Spleen (tissue), 11 donors: ENCODE data around the gene KCNG2. TPM values are rescaled to one million over a fixed set of nuclear protein-coding genes. Genes with fewer than 3 reads are reported as not detected.

Source experiments
- DNase-seq: peaks from one replicate; pipeline ENCODE4 v3.0.0-alpha.2; 2020
- H3K27ac ChIP-seq, 8 donors: fragments of 200-600 bp; sonication (generic) in 7 of 8; 1 replicate in 4 of 8; 2 replicates in 4 of 8; pipeline versions ENCODE4 v1.5.0 to v1.8.0; 2016 to 2021; ENCODE audit warnings: inconsistent platforms in 4 of 8, mild to moderate bottlenecking in 4 of 8, moderate library complexity in 1 of 8
- H3K27me3 ChIP-seq, 7 donors: fragments of 200-600 bp; sonication (generic) in 6 of 7; replicated peaks in 1 of 7; 1 replicate in 4 of 7; 2 replicates in 3 of 7; pipeline versions ENCODE4 v1.5.0 to v1.8.0; 2016 to 2021; ENCODE audit warnings: inconsistent platforms in 3 of 7, mild to moderate bottlenecking in 1 of 7
- H3K36me3 ChIP-seq, 6 donors: fragments of 200-600 bp; sonication (generic) in 5 of 6; 1 replicate in 4 of 6; 2 replicates in 2 of 6; pipeline versions ENCODE4 v1.5.0 to v1.8.0; 2016 to 2021; ENCODE audit warnings: inconsistent platforms in 2 of 6
- H3K4me1 ChIP-seq, 6 donors: fragments of 200-600 bp; sonication (generic) in 5 of 6; 1 replicate in 3 of 6; 2 replicates in 3 of 6; pipeline versions ENCODE4 v1.5.0 to v1.8.0; 2016 to 2021; ENCODE audit warnings: inconsistent platforms in 3 of 6
- H3K4me3 ChIP-seq, 8 donors: fragments of 200-600 bp; sonication (generic) in 7 of 8; 1 replicate in 4 of 8; 2 replicates in 4 of 8; pipeline versions ENCODE4 v1.5.0 to v1.8.0; 2016 to 2021; ENCODE audit warnings: inconsistent platforms in 4 of 8, mild to moderate bottlenecking in 4 of 8, moderate library complexity in 2 of 8
- H3K9me3 ChIP-seq, 8 donors: fragments of 200-600 bp; sonication (generic) in 7 of 8; 1 replicate in 4 of 8; 2 replicates in 4 of 8; pipeline versions ENCODE4 v1.5.0 to v1.8.0; 2016 to 2021; ENCODE audit warnings: inconsistent platforms in 4 of 8
- POLR2A ChIP-seq, 3 donors: fragments of 450-650 bp; IDR thresholded peaks; one replicate each; pipeline ENCODE4 v1.5.1; 2017; ENCODE audit warnings: antibody characterized with exemption in 3 of 3, mild to moderate bottlenecking in 1 of 3
- POLR2AphosphoS5 ChIP-seq, 3 donors: sonication (generic); formaldehyde crosslinking; IDR thresholded peaks; one replicate each; pipeline ENCODE4 v1.5.1; 2017; ENCODE audit warnings: antibody characterized with exemption in 3 of 3
- WGBS, 5 donors: extraction: QIAGEN DNeasy Blood & Tissue Kit in 3 of 5; methylation state at CpG; one replicate each; pipeline versions ENCODE4 v1.1.5 to v1.1.7; 2013 to 2018; 5-methylcytosine and 5-hydroxymethylcytosine counted together
- intact Hi-C: fragments of 100-400 bp; cut with DNase I; formaldehyde crosslinking; loops from one replicate; pipeline ENCODE4 v1.15.0; 2023; ENCODE audit warnings: low total_unique reads
- polyA plus RNA-seq, 3 donors: library from polyadenylated mRNA; stranded (reverse); fragments of 200-250 nt; gene quantifications; one replicate each; pipeline ENCODE4 v1.2.1, GENCODE V29; 2013
- total RNA-seq, 7 donors: library from RNA; depleted of rRNA in 3 of 7; stranded (reverse); fragments of >200 nt in 3 of 7; fragmentation: NEBNext Ultra II Directional in 4 of 7; extraction: Animal tissue kit (Norgen Biotek cat#: 25700) in 4 of 7; gene quantifications; one replicate each; pipeline versions ENCODE4 v1.1.0 to v1.2.1, GENCODE V29; 2016 to 2021
- TF ChIP-seq, protein P1 (sequence below), 11 experiments: fragments of 200-600 bp in 7 of 11; fragments of 450-650 bp in 4 of 11; sonication (generic) in 4 of 11; IDR thresholded peaks in 8 of 11; conservative IDR thresholded peaks in 3 of 11; 1 replicate in 7 of 11; 2 replicates in 4 of 11; pipeline versions ENCODE4 v1.4.0 to v1.8.0; 2016 to 2021; ENCODE audit warnings: antibody characterized with exemption in 11 of 11, inconsistent platforms in 4 of 11, mild to moderate bottlenecking in 1 of 11
- donor health status: healthy with polysubstance abuse.
- donor health status: DM: no; HTN: no; CAD: no; lungs with moderate emphysema.
- donor health status: DM: no; HTN: no; CAD: no.
- donor health status: Bipolar disorder and iron deficiency.
- donor health status: healthy.
- donor health status: DM: no; HTN: no; CAD: no.
- donor health status: DM: yes; HTN: yes; CAD: no.

The KCNG2 gene
- total and polyA plus RNA-seq, 10 donors, result 0.15 to 3.2 (median 0.38) TPM; not detected in 1

DNA sequence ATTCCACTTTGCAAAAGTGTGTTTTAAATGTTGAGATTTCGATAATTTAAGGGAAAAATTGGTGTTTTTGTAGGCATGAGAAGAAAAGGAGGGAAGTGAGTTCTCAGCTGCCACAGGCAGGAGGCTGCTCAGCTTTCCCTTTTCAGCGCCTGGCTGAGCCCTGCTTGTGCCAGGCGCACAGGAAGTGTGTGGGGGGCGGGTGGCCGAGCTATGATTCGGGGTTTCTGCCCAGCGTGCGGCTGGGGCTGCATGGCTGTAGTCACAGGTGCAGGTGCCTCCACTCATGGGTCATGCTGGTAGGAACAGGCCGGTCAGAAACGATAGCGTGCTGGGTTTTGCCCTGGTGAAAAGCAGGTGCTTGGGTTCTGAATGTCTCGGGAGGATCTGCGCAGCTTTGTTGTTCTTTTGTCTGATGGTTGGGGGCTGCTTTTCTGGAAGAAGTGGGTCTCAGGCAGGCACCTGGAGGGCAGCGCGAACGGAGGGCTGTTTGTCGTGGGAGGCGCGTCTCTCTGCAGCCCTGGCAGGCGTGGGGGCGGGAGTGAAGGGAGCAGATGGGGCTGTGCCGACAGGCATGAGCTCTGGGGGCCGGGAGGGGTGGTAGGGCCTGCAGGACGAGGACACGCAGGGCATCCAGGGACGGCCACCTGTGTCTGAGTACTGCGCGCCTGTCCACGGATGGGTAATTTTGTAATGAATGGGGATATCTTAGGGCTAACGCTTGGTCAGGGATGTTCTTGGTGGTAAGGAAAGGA is 2.1 kb downstream of the KCNG2 start:
- intact Hi-C loops, result no loop called here
- DNase-seq, result peak; percentile 78
- no peaks in the 10 kb centered on the region for H3K9me3 ChIP-seq
- 49 to 57% (median 52%) methylated on average over 25 to 30 of the region's 30 CpGs for WGBS, 5 donors
- TF ChIP-seq, protein P1, sequence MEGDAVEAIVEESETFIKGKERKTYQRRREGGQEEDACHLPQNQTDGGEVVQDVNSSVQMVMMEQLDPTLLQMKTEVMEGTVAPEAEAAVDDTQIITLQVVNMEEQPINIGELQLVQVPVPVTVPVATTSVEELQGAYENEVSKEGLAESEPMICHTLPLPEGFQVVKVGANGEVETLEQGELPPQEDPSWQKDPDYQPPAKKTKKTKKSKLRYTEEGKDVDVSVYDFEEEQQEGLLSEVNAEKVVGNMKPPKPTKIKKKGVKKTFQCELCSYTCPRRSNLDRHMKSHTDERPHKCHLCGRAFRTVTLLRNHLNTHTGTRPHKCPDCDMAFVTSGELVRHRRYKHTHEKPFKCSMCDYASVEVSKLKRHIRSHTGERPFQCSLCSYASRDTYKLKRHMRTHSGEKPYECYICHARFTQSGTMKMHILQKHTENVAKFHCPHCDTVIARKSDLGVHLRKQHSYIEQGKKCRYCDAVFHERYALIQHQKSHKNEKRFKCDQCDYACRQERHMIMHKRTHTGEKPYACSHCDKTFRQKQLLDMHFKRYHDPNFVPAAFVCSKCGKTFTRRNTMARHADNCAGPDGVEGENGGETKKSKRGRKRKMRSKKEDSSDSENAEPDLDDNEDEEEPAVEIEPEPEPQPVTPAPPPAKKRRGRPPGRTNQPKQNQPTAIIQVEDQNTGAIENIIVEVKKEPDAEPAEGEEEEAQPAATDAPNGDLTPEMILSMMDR (IDR thresholded peaks at IDR 0.05 in 8 of 11, conservative IDR thresholded peaks at IDR 0.05 in 3 of 11), result no peak
- TF ChIP-seq POLR2A (IDR thresholded peaks at IDR 0.05) (no peak), POLR2AphosphoS5 (IDR thresholded peaks at IDR 0.05) (no peak)
- H3K4me3 ChIP-seq, result peak overlapping the region in 1 of 8 donors; percentile 67
- H3K27me3 ChIP-seq, result peaks cover 0 to 59% (median 37%) of the 10 kb centered on the region in 7 donors
- no peaks in the 10 kb centered on the region for H3K36me3 ChIP-seq
- H3K4me1 ChIP-seq, result peaks cover 18 to 53% (median 27%) of the 10 kb centered on the region in 6 donors
- H3K27ac ChIP-seq, result no peak overlapping the region

DNA sequence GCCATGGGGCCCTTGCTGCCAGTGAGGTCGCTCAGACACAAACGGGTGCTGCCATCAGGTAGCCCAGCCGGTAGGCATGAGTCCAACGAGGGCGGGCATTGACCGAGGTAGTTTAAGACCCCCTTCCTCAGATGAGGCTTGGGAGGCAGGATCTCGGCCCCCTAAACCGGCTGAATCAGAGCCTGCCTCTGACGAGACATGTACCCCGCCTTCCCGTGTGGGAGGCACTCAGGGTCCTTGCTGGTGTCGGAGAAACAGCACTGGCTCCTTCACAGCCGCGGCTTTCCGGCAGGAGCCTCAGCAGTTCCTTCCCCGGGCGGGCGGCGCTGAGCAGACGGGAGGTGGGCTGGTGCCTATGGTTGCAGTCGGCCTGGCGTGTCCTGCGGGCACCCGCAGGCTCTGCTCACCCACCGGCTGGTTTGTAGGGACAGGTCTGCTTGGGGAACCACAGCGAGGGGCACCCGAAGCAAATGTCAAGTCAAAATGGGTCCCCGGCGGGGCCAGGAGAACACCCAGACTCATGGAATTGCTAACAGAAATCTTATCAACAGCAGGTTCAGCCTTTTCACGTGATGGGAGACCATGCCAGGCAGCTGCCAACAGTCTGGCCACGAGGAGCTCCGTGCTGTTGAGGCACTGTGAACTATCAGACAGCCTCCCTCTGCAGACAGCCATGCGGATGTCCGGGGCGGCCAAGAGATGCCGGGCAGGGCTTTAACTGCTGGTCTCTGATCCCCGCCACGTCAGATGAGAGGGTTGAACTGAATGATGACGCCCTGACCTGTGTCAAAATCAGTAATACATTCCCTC is 2.8 kb downstream of the KCNG2 start:
- WGBS, 5 donors, result 87 to 91% (median 90%) methylated on average over 33 to 39 of the region's 39 CpGs
- peaks cover 0 to 56% (median 37%) of the 10 kb centered on the region in 7 donors for H3K27me3 ChIP-seq
- H3K4me1 ChIP-seq, result peaks cover 18 to 45% (median 27%) of the 10 kb centered on the region in 6 donors
- H3K27ac ChIP-seq, result no peak overlapping the region
- intact Hi-C loops, result no loop called here
- H3K9me3 ChIP-seq, result no peaks in the 10 kb centered on the region
- no peaks in the 10 kb centered on the region for H3K36me3 ChIP-seq
- peak; percentile 77 for DNase-seq
- H3K4me3 ChIP-seq, result no peak overlapping the region
- TF ChIP-seq POLR2A (IDR thresholded peaks at IDR 0.05) (no peak), POLR2AphosphoS5 (IDR thresholded peaks at IDR 0.05) (no peak)
- TF ChIP-seq, protein P1 (IDR thresholded peaks at IDR 0.05 in 8 of 11, conservative IDR thresholded peaks at IDR 0.05 in 3 of 11), result no peak

DNA sequence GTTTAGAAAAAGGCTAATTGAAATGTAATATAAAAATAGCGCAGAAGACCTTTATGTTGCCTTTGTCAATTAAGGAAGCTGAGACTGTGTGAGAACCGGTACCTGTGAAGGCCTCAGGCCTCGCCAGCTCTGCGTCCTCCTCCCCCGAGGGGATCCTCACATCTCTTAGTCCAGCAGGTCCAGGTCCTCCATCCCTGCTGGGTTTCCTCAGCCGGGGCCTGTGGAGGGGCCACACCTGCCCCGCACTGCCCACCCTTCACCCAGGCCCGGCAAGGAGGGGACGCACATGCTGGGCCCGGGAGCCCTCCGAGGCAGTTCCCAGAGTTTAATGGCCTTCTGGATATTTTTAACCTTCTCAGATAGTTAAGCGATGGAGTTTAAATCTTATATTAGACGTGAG is 3.5 kb downstream of the KCNG2 start:
- Histone ChIP-seq H3K9me3 (no peaks in the 10 kb centered on the region), H3K27ac (no peak overlapping the region), H3K4me3 (no peak overlapping the region), H3K36me3 (no peaks in the 10 kb centered on the region), H3K4me1 (peaks cover 18 to 39% (median 27%) of the 10 kb centered on the region in 6 donors), H3K27me3 (peaks cover 0 to 50% (median 37%) of the 10 kb centered on the region in 7 donors)
- WGBS, 5 donors, result 92 to 96% (median 95%) methylated on average over 13 of the region's 13 CpGs
- TF ChIP-seq, protein P1 (IDR thresholded peaks at IDR 0.05 in 8 of 11, conservative IDR thresholded peaks at IDR 0.05 in 3 of 11), result no peak
- no peak for TF ChIP-seq POLR2A (IDR thresholded peaks at IDR 0.05)
- no peak for TF ChIP-seq POLR2AphosphoS5 (IDR thresholded peaks at IDR 0.05)
- DNase-seq, result peak; percentile 47
- intact Hi-C loops, result no loop called here

DNA sequence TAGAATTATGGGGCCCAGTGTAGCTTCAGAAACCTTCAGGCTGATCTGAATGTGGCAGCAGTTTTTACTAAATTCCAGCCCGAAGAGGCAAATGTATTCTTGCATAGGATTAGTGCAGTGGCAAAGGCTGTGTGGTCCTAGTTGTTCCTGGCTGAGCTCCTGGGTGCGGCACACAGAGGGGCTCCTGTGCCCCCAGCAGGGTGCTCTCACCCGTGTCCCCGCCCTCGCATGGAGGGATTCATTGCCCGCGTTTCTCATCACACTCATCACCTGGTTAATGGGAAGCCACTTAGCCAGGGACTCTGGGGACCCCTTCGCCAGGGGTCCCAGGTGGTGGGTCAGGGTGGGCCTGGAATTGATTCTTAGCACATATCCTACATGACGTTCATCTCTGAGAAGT is 3.9 kb downstream of the KCNG2 start:
- intact Hi-C loops, result no loop called here
- DNase-seq, result peak; percentile 55
- no peaks in the 10 kb centered on the region for H3K36me3 ChIP-seq
- peaks cover 0 to 45% (median 37%) of the 10 kb centered on the region in 7 donors for H3K27me3 ChIP-seq
- no peak overlapping the region for H3K4me3 ChIP-seq
- no peak for TF ChIP-seq POLR2AphosphoS5 (IDR thresholded peaks at IDR 0.05)
- no peak for TF ChIP-seq POLR2A (IDR thresholded peaks at IDR 0.05)
- TF ChIP-seq, protein P1 (IDR thresholded peaks at IDR 0.05 in 8 of 11, conservative IDR thresholded peaks at IDR 0.05 in 3 of 11), result no peak
- H3K9me3 ChIP-seq, result no peaks in the 10 kb centered on the region
- H3K27ac ChIP-seq, result no peak overlapping the region
- H3K4me1 ChIP-seq, result peaks cover 18 to 34% (median 27%) of the 10 kb centered on the region in 6 donors
- 86 to 94% (median 90%) methylated on average over 9 of the region's 9 CpGs for WGBS, 5 donors
